ENCODE measurements around the gene CALN1. TPM values are rescaled to one million over a fixed set of nuclear protein-coding genes. Genes with fewer than 3 reads are reported as not detected.

Gene CALN1
- total and polyA plus RNA-seq, 7 donors = under 0.01 TPM; not detected in 5

- no peak for DNase-seq
- no peak for TF ChIP-seq POLR2AphosphoS5 (IDR thresholded peaks at IDR 0.05)
- H3K27me3 ChIP-seq = peaks cover 0 to 2% (median 0%) of the 10 kb centered on the region in 3 donors
- H3K9me3 ChIP-seq = peaks cover 0 to 4% (median 1%) of the 10 kb centered on the region in 4 donors
- H3K27ac ChIP-seq = no peak overlapping the region
- no peaks in the 10 kb centered on the region for H3K4me1 ChIP-seq
- intact Hi-C loops (cut with DNase I) = no loop called here
- WGBS, 2 donors = 80 to 83% methylated on average over 3 of the region's 3 CpGs
- H3K36me3 ChIP-seq = no peaks in the 10 kb centered on the region
- no peak overlapping the region for H3K4me3 ChIP-seq
Observed at GRCh38 chr7:71782051-71782450, 630.1 kb downstream of the CALN1 start.

- 49 to 54% methylated on average over 7 of the region's 7 CpGs for WGBS, 2 donors
- Histone ChIP-seq H3K27me3 (peaks cover 0 to 3% (median 0%) of the 10 kb centered on the region in 3 donors), H3K27ac (no peak overlapping the region), H3K9me3 (no peaks in the 10 kb centered on the region), H3K4me1 (no peaks in the 10 kb centered on the region), H3K36me3 (no peaks in the 10 kb centered on the region), H3K4me3 (no peak overlapping the region)
- TF ChIP-seq POLR2A (IDR thresholded peaks at IDR 0.05) (no peak), POLR2AphosphoS5 (IDR thresholded peaks at IDR 0.05) (no peak), CTCF (IDR thresholded peaks at IDR 0.05) (no peak), EP300 (IDR thresholded peaks at IDR 0.05) (no peak)
- intact Hi-C loops (cut with DNase I) = no loop called here
- DNase-seq = no peak
Observed at GRCh38 chr7:71780282-71780681, 631.9 kb downstream of the CALN1 start.

GRCh38 chr7:71777278-71777677 is 634.9 kb downstream of the CALN1 start:
- H3K36me3 ChIP-seq = no peaks in the 10 kb centered on the region
- peaks cover 0 to 3% (median 0%) of the 10 kb centered on the region in 3 donors for H3K27me3 ChIP-seq
- H3K9me3 ChIP-seq = no peaks in the 10 kb centered on the region
- DNase-seq = no peak
- H3K27ac ChIP-seq = no peak overlapping the region
- H3K4me3 ChIP-seq = no peak overlapping the region
- WGBS, 2 donors = 91 to 93% methylated on average over 8 of the region's 8 CpGs
- H3K4me1 ChIP-seq = no peaks in the 10 kb centered on the region
- intact Hi-C loops (cut with DNase I) = no loop called here
- TF ChIP-seq EP300 (IDR thresholded peaks at IDR 0.05) = no peak
- no peak for TF ChIP-seq POLR2AphosphoS5 (IDR thresholded peaks at IDR 0.05)

GRCh38 chr7:71776726-71777125 is 635.4 kb downstream of the CALN1 start:
- no peak overlapping the region for H3K27ac ChIP-seq
- H3K36me3 ChIP-seq = no peaks in the 10 kb centered on the region
- no peak overlapping the region for H3K4me3 ChIP-seq
- peaks cover 0 to 3% (median 0%) of the 10 kb centered on the region in 3 donors for H3K27me3 ChIP-seq
- intact Hi-C loops (cut with DNase I) = no loop called here
- 93 to 94% methylated on average over 9 of the region's 9 CpGs for WGBS, 2 donors
- TF ChIP-seq POLR2AphosphoS5 (IDR thresholded peaks at IDR 0.05) = no peak
- no peak for TF ChIP-seq EP300 (IDR thresholded peaks at IDR 0.05)
- TF ChIP-seq POLR2A (IDR thresholded peaks at IDR 0.05) = no peak
- TF ChIP-seq CTCF (IDR thresholded peaks at IDR 0.05) = no peak
- H3K9me3 ChIP-seq = no peaks in the 10 kb centered on the region
- no peak for DNase-seq
- H3K4me1 ChIP-seq = no peaks in the 10 kb centered on the region

- Histone ChIP-seq H3K27me3 (peaks cover 0 to 3% (median 0%) of the 10 kb centered on the region in 3 donors), H3K4me3 (no peak overlapping the region), H3K4me1 (no peaks in the 10 kb centered on the region), H3K9me3 (no peaks in the 10 kb centered on the region), H3K27ac (no peak overlapping the region), H3K36me3 (no peaks in the 10 kb centered on the region)
- TF ChIP-seq POLR2AphosphoS5 (IDR thresholded peaks at IDR 0.05) (no peak), EP300 (IDR thresholded peaks at IDR 0.05) (no peak), CTCF (IDR thresholded peaks at IDR 0.05) (no peak), POLR2A (IDR thresholded peaks at IDR 0.05) (no peak)
- intact Hi-C loops (cut with DNase I) = no loop called here
- WGBS, 2 donors = 88 to 90% methylated on average over 5 of the region's 5 CpGs
- DNase-seq = no peak
Observed at GRCh38 chr7:71775648-71776047, 636.5 kb downstream of the CALN1 start.

GRCh38 chr7:71772779-71773178 is 639.4 kb downstream of the CALN1 start:
- Histone ChIP-seq H3K27ac (no peak overlapping the region), H3K27me3 (peaks cover 0 to 3% (median 0%) of the 10 kb centered on the region in 3 donors), H3K4me1 (no peaks in the 10 kb centered on the region), H3K36me3 (no peaks in the 10 kb centered on the region), H3K9me3 (no peaks in the 10 kb centered on the region), H3K4me3 (no peak overlapping the region)
- WGBS, 2 donors = 59 to 65% methylated on average over 3 of the region's 3 CpGs
- intact Hi-C loops (cut with DNase I) = no loop called here
- no peak for DNase-seq
- no peak for TF ChIP-seq EP300 (IDR thresholded peaks at IDR 0.05)
- TF ChIP-seq POLR2A (IDR thresholded peaks at IDR 0.05) = no peak
